PFSK-1 (cell line): ENCODE results near the gene PPL.

Experiments
- FOXP2 ChIP-seq: optimal IDR thresholded peaks from 2 replicates; pipeline ENCODE3; 2011; ENCODE audit warnings: borderline replicate concordance, control low read depth, inconsistent platforms; ENCODE audit not compliant: insufficient read depth; ENCODE audit errors: extremely low read length, extremely low read depth
- POLR2AphosphoS5 ChIP-seq: IDR thresholded peaks from 2 replicates; pipeline ENCODE4 v1.6.1; 2012; ENCODE audit warnings: low read depth, mild to moderate bottlenecking, control low read depth, low read length, moderate library complexity
- SIN3A ChIP-seq: IDR thresholded peaks from 2 replicates; pipeline ENCODE4 v1.6.1; 2012; ENCODE audit warnings: mild to moderate bottlenecking, low read length, moderate library complexity, borderline replicate concordance; ENCODE audit not compliant: insufficient read depth
- TAF1 ChIP-seq: IDR thresholded peaks from 2 replicates; pipeline ENCODE4 v1.6.1; 2012; ENCODE audit warnings: low read length, control low read depth, borderline replicate concordance; ENCODE audit not compliant: insufficient read depth
- TF ChIP-seq, protein P1 (sequence below), 2 experiments: IDR thresholded peaks; 2 replicates each; pipeline versions ENCODE4 v1.6.1 to v1.8.0; 2011 to 2012; ENCODE audit warnings: low read depth in 2 of 2, low read length in 2 of 2, control low read depth in 1 of 2, inconsistent platforms in 1 of 2, mild to moderate bottlenecking in 1 of 2, moderate library complexity in 1 of 2; ENCODE audit not compliant: insufficient read depth in 1 of 2

PPL gene

DNA sequence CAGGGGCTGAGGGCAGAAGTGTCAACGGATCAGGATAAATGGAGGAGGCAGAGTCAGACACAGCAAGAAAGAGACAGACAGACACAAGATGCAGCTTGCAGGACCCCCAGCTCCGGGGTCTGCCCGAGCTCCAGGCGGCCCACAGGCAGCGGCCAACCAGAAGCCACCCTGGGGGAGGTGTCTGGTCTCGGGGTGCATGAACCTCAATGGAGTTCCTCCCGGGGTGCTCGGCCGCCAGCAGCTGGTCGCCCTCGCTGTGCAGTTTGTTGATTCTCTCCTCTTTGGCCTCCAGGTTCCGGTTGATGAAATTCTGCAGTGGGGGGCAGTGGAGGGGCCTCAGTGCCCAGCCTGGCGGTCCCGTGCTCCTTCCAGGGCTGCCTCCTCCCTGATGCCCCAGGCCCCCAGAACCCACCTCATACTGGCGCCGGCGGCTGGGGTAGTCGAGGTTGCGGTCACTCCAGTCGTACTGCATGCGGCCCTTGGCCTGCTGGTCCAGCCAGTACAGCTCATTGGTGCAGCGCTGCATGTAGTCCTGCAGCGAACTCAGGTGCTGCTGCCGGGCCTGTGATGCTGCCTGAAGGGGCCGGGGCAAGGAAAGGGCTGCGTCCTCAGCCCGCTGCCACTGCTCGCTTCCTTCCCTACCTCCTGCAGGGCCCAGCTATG is 38.0 kb downstream of the PPL start:
- TF ChIP-seq POLR2AphosphoS5 (no peak), SIN3A (no peak), FOXP2 (no peak), TAF1 (no peak)
- TF ChIP-seq, protein P1, sequence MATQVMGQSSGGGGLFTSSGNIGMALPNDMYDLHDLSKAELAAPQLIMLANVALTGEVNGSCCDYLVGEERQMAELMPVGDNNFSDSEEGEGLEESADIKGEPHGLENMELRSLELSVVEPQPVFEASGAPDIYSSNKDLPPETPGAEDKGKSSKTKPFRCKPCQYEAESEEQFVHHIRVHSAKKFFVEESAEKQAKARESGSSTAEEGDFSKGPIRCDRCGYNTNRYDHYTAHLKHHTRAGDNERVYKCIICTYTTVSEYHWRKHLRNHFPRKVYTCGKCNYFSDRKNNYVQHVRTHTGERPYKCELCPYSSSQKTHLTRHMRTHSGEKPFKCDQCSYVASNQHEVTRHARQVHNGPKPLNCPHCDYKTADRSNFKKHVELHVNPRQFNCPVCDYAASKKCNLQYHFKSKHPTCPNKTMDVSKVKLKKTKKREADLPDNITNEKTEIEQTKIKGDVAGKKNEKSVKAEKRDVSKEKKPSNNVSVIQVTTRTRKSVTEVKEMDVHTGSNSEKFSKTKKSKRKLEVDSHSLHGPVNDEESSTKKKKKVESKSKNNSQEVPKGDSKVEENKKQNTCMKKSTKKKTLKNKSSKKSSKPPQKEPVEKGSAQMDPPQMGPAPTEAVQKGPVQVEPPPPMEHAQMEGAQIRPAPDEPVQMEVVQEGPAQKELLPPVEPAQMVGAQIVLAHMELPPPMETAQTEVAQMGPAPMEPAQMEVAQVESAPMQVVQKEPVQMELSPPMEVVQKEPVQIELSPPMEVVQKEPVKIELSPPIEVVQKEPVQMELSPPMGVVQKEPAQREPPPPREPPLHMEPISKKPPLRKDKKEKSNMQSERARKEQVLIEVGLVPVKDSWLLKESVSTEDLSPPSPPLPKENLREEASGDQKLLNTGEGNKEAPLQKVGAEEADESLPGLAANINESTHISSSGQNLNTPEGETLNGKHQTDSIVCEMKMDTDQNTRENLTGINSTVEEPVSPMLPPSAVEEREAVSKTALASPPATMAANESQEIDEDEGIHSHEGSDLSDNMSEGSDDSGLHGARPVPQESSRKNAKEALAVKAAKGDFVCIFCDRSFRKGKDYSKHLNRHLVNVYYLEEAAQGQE (IDR thresholded peaks at IDR 0.05; ENCODE audit: insufficient read depth in 1 of 2, low read depth in 2 of 2, low read length in 2 of 2): no peak

DNA sequence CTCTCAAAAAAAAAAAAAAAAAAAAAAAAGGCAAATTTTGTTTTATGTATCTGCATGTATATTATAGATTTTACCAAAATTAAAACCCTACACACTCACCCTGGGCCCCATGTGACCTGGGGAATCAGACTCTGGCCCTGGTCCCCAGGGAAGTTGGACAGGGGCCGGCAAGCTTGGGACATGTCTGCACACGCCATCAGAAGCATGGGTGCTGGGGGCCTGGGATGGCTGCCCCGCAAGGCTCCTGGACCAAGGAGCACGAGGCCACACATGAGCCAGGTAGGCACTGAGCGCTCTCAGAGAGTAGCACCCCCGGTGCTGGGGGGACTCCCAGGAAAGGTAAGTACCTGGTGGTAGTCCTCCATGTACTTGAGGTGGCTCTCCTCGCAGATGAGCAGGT is 39.6 kb downstream of the PPL start:
- TF ChIP-seq SIN3A (no peak), POLR2AphosphoS5 (no peak), FOXP2 (no peak), TAF1 (no peak)
- TF ChIP-seq, protein P1 (IDR thresholded peaks at IDR 0.05; ENCODE audit: insufficient read depth in 1 of 2, low read depth in 2 of 2, low read length in 2 of 2): no peak

DNA sequence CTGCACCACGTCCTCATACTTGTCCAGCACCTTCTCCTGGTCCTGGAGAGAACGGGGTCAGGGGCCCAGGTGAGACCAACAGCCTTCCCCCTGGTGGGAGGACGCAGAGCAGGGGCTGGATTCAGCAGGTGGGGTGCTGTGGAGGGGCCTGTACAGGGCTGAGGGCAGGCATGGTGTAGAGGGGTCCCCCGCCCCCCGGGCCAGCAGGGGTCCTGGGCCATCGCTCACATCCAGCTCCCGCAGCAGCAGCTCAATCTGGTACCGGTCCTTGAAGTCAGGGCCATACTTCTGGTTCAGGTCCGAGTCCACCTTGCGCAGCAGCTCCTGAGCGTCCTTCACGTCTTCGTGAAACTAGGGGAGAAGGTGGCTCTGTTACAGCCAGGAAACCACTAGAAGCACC is 41.6 kb downstream of the PPL start:
- TF ChIP-seq POLR2AphosphoS5 (no peak), TAF1 (no peak), FOXP2 (no peak), SIN3A (no peak)
- TF ChIP-seq, protein P1 (IDR thresholded peaks at IDR 0.05; ENCODE audit: insufficient read depth in 1 of 2, low read depth in 2 of 2, low read length in 2 of 2): no peak

- TF ChIP-seq, protein P1 (IDR thresholded peaks at IDR 0.05; ENCODE audit: insufficient read depth in 1 of 2, low read depth in 2 of 2, low read length in 2 of 2): no peak
- no peak for TF ChIP-seq TAF1
- TF ChIP-seq SIN3A: no peak
- TF ChIP-seq POLR2AphosphoS5: no peak
- TF ChIP-seq FOXP2: no peak
Observed at GRCh38 chr16:4894276-4895150, 42.4 kb downstream of the PPL start.
